ENCODE measurements around the gene SEPTIN2.
A peak's percentile ranks its signal among the peaks of the same experiment; 100 is the strongest.
"Not testable (repeated sequence)": the region's sequence is repeated elsewhere in the genome, so short reads cannot be mapped to it uniquely, and the experiment has no call there.

Gene SEPTIN2

DNA sequence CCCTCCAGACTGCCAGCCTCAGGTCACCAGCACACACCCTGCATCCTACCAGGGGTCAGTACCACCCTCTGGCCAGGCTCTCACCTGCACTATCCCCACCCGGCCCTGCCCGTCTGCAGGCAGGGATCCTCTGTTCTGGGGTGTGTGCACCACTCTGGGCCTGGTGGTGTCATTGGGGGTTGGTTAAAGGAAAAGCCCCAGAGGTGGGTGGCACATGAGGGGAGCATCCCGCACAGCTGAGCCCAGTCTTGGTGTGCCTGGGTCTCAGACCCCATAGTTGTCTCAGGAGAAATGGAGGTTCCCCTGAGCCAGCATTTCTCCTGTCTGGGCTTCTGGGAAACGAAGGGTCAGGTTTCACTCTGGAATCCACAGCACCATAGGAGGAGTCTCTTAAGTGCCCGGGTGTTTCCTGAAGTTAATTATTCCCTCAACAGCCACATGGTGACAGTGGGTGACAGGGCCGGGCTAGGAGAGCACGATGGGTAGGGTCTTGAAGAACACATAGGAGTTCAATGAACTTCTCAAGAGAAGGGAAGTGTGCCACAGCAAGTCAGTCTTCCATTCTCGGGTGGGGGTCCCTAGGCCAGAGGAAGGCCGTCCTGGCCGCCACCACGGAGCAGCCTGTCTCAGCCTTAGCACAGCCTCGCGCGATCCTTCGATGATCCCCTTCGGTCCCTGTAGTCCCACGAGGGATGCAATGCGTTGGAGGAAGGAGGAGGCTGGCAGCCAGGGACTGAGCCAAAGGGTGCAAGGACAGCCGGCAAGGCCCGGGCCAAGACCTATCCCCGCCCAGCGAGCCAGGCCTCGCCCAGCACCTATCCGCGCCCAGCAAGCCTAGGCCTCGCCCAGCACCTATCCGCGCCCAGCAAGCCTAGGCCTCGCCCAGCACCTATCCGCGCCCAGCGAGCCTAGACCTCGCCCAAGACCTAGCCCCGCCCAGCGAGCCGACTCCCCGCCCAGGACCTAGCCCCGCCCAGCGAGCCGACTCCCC, 39.2 kb downstream of the SEPTIN2 start:
- DNase-seq, result no peak

- DNase-seq, result peak; percentile 87
Measured at GRCh38 chr2:241355983-241356870, 40.5 kb downstream of the SEPTIN2 start, which contains the start of gene FARP2. Gene FARP2 (plus strand): TSS chr2:241356285. CDS start chr2:241373108, 16,823 bp downstream.

GRCh38 chr2:241356871-241357260, 41.1 kb downstream of the SEPTIN2 start:
- DNase-seq, result no peak

- no peak for DNase-seq
Measured at GRCh38 chr2:241357531-241357930, 41.8 kb downstream of the SEPTIN2 start.

DNA sequence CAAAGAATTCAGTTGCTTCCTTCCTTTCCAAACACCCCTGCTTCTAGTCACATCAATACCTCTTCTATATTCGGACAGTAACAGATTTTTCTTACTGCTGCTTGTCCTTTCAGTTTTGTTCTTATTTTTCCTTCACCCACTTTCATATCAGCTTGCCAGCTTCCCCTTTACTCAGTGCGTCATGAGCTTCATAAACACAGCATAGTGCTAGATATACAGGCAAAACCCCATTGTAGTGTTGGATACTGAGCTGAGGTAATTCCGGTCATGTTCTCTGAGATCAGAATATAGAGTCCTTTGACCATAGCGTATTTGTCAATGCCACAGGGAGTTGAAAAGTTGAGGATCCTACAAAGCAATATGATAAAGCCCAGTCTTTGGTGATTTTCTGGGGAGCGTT, 42.7 kb downstream of the SEPTIN2 start:
- no peak for DNase-seq

DNA sequence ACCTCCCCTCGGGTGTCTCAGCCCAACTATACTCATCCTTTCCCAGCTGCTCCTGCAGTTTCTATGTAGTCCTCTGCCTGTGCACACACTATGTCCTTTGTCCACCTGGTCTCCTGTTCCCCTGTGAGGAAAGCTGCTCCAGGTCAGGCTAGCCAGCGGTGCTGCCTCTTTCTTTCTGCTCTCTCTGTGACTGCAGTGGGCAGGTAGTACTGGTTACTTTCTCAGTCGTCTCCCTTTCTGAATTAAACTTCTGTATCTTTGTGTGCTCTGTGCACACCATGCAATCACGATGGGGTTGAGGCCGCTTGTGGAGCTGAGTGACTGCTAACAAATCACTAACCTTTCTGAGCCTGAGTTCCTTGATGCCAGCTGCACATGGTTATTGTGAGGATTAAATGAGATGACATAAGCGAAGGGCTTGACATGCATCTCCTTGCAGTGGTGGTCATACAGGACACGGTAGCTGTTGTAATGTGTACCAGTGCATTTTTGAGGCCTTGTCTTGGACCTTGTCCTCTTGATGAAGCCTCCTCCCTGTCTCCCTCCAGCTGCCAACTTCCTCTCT, 43.8 kb downstream of the SEPTIN2 start:
- no peak for DNase-seq

DNA sequence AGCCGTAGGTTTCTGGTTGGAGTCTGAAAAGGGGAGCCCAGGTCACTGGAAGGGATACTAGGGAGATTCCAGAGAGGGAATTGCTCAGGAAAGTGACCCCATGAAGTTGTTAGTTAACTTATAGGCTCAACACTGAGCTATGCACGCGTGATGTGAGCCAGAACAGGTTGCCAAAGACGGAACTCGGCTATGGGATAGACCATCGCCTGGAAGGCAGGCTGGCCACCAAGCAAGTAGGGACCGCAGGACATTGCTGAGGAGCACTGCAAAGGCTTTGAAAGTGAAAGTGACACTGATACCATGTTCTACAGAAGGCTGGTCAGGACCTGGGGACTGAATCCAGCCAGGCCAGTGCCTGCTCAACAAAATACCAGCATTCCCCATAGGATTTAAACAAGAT, 47.7 kb downstream of the SEPTIN2 start:
- DNase-seq, result no peak

- no peak for DNase-seq
Measured at GRCh38 chr2:241364781-241365180, 49.1 kb downstream of the SEPTIN2 start.

- no peak for DNase-seq
Measured at GRCh38 chr2:241366678-241367077, 51.0 kb downstream of the SEPTIN2 start.

- DNase-seq, result no peak
Measured at GRCh38 chr2:241368643-241369042, 52.9 kb downstream of the SEPTIN2 start.

- no peak for DNase-seq
Measured at GRCh38 chr2:241372361-241372992, 56.8 kb downstream of the SEPTIN2 start.

- peak; percentile 81 for DNase-seq
Measured at GRCh38 chr2:241373446-241373845, 57.7 kb downstream of the SEPTIN2 start.

GRCh38 chr2:241373906-241374305, 58.2 kb downstream of the SEPTIN2 start:
- not testable (repeated sequence) for DNase-seq

DNA sequence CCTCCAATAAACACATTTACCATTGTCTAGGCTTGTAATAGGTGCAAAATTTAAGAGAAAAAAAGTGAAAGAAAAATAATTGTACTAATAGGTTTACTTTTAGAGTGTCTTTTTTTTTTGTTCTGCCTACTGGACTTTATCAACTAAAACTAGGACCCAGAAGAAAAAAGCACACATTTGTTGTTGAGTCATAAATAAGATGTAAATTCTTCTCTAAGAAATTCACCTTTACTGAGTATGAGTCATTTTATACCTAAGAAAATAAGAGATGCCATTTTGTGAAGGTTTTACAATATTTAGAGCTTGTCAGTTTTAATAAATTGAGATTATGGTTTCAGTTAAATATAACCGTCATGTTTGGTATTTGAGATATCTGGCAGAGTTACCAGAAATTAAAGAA, 59.6 kb downstream of the SEPTIN2 start:
- DNase-seq, result no peak

DNA sequence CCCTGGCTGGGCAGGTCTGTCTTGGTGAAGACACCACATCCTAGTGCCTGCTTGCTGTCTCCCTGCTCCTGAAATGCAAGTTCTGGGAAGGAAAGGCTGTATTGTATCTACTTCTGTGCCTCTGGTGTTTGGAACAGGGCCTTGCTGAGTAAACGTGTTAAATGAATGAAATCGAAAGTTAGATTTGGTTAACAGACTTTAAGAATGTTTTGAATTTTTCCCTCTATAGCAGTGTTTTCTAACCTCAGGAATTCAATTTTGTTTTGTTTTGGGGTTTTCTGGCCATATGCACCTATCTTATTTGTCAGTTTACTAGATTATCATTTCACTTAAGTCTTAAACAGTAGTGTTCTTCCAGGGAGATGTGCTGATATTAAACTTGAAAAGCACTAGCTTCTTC, 61.1 kb downstream of the SEPTIN2 start:
- DNase-seq, result no peak

- DNase-seq, result no peak
Measured at GRCh38 chr2:241378816-241379215, 63.1 kb downstream of the SEPTIN2 start.

DNA sequence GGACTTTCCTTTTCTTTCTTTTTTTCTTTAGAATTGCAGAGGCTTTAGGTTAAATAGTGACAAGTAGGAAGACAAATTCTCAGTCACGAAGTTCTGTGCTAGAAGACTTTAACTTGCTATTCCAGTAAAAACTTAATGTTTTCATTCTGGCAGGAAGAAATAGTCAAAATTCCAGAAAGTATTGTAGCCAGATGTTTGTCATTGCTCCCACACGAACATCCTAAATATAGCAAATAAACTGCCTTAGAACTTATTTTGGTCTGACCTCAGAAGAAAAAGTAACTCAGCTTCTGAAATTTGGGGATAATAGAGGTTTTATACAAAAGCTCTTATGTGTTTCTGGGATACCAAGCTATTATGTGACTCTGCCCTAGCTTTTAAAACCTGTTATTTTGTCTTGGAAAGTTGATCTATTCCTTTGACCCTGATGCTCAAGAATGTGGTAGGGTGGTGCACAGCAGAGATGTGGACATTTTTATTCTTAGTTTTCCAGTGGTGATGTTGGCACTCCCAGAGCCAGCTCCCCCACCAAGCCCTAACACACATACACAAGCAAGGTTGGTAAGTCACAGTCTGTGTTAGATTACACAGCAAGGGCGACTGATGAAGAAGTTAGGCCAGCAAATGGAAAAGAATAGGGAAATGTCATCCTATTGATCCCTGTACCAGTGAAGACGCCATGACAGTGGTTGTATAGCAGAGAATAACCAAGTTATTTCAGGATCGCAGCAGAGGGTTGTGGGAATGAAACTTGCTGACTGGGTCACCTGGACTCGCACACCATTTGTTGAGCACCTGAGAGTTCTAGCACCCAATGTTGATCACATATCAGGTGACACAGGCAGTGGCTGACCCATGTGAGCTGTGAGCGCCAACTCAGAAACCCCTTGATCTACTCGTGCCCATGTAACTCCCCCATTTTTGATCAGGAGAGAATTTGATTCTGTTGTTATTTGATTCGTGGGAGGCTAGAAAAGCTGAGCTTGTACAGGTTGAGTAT, 64.1 kb downstream of the SEPTIN2 start:
- no peak for DNase-seq

GRCh38 chr2:241381872-241382271, 66.1 kb downstream of the SEPTIN2 start:
- no peak for DNase-seq

DNA sequence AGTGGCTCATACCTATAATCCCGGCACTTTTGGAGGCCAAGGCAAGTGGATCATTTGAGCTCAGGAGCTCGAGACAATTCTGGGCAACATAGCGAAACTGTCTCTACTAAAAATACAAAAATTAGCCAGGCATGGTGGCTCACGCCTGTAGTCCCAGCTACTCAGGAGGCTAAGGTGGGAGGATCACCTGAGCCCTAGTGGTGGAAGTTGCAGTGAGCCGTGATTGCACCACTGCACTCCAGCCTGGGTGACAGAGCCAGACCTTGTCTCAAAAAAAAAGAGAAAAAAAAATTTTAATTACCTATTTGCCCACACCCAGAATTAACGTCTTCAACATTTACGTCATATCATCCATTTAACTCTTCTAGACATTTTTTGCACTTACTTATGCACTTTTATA, 69.7 kb downstream of the SEPTIN2 start:
- DNase-seq, result not testable (repeated sequence)

- no peak for DNase-seq
Measured at GRCh38 chr2:241386519-241386918, 70.8 kb downstream of the SEPTIN2 start.

DNA sequence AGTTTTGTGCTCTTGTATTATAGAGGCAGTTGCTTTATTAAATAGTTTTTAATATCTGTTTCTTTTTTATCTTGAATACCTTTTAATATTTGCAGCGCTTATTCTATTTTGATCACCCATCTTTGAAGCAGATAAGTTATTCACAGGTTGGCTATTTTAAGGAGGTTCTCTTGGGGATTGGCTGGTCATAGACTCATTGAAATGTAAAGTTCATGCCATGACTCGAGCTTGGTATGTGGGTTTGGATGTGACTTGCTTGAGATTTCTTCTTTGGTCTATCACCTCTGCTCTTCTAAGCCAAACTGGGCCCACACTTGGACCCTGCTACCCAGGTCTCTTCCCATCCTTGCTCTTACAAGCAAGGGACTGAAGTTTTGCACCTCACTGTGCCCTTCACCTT, 74.0 kb downstream of the SEPTIN2 start:
- no peak for DNase-seq

All from NCI-H524 treated with DMSO at 0.1 percent for 48 hours (cell line).